CD14-positive monocyte (primary cell): Measurements from ENCODE around the gene TJP3. TPM values are rescaled to one million over a fixed set of nuclear protein-coding genes. Genes with fewer than 3 reads are reported as not detected.

Experiments
- DNase-seq, 3 donors: peaks; one replicate each; pipeline ENCODE4 v3.0.0-alpha.2; 2011 to 2022
- H2AFZ ChIP-seq: 2 replicates; pipeline ENCODE4 v1.6.0; 2012; ENCODE audit warnings: mild to moderate bottlenecking, low read depth, low read length, inconsistent platforms; ENCODE audit not compliant: insufficient read depth, poor library complexity, severe bottlenecking
- H3K27ac ChIP-seq, 2 donors: 1 replicate in 1 of 2; 2 replicates in 1 of 2; pipeline ENCODE4 v1.5.1; 2012 to 2013; ENCODE audit warnings: low read length in 2 of 2, control low read depth in 1 of 2, inconsistent platforms in 1 of 2, low read depth in 1 of 2, mild to moderate bottlenecking in 1 of 2
- H3K27me3 ChIP-seq, 2 donors: one replicate each; pipeline versions ENCODE4 v1.6.0 to v1.6.1; 2011 to 2013; ENCODE audit warnings: low read length in 2 of 2; ENCODE audit not compliant: control insufficient read depth in 2 of 2, insufficient read depth in 2 of 2
- H3K36me3 ChIP-seq, 2 donors: replicated peaks in 1 of 2; 1 replicate in 1 of 2; 2 replicates in 1 of 2; pipeline versions ENCODE4 v1.5.1 to v1.6.1; 2012 to 2013; ENCODE audit warnings: low read length in 2 of 2, control low read depth in 1 of 2, inconsistent platforms in 1 of 2, mild to moderate bottlenecking in 1 of 2; ENCODE audit not compliant: insufficient read depth in 2 of 2, control insufficient read depth in 1 of 2
- H3K4me1 ChIP-seq, 2 donors: 1 replicate in 1 of 2; 2 replicates in 1 of 2; pipeline versions ENCODE4 v1.5.1 to v1.6.1; 2012 to 2013; ENCODE audit warnings: low read length in 2 of 2, control low read depth in 1 of 2, inconsistent platforms in 1 of 2, mild to moderate bottlenecking in 1 of 2, moderate library complexity in 1 of 2; ENCODE audit not compliant: insufficient read depth in 2 of 2, control insufficient read depth in 1 of 2
- H3K4me2 ChIP-seq: replicated peaks from 2 replicates; pipeline ENCODE3; 2012; ENCODE audit warnings: low read length, moderate library complexity, mild to moderate bottlenecking; ENCODE audit not compliant: poor library complexity, severe bottlenecking; ENCODE audit errors: extremely low read depth
- H3K4me3 ChIP-seq, 3 experiments: fragments of 200-600 bp in 1 of 3; sonication (generic) in 1 of 3; replicated peaks in 1 of 3; 1 replicate in 2 of 3; 2 replicates in 1 of 3; pipeline ENCODE4 v1.5.1; 2011 to 2013; ENCODE audit warnings: low read length in 3 of 3, mild to moderate bottlenecking in 3 of 3, control low read depth in 2 of 3, low read depth in 2 of 3, inconsistent platforms in 1 of 3, moderate library complexity in 1 of 3
- H3K79me2 ChIP-seq: 2 replicates; pipeline ENCODE4 v1.6.0; 2012; ENCODE audit warnings: mild to moderate bottlenecking, control low read depth, inconsistent platforms, low read length, moderate library complexity; ENCODE audit not compliant: insufficient read depth
- H3K9ac ChIP-seq: 2 replicates; pipeline ENCODE4 v1.6.0; 2017; ENCODE audit warnings: low read length, mild to moderate bottlenecking; ENCODE audit not compliant: insufficient read depth, poor library complexity, severe bottlenecking
- H3K9me3 ChIP-seq, 2 donors: replicated peaks in 1 of 2; 1 replicate in 1 of 2; 2 replicates in 1 of 2; pipeline versions ENCODE4 v1.5.1 to v1.6.1; 2012 to 2013; ENCODE audit warnings: low read length in 2 of 2, control low read depth in 1 of 2; ENCODE audit not compliant: control insufficient read depth in 1 of 2, insufficient read depth in 1 of 2
- H4K20me1 ChIP-seq: 2 replicates; pipeline ENCODE4 v1.6.0; 2012; ENCODE audit warnings: mild to moderate bottlenecking, low read length, control low read depth, moderate library complexity; ENCODE audit not compliant: insufficient read depth
- H3K27ac Mint-ChIP-seq, 7 donors: one replicate each; pipeline ENCODE4 v1.8.0; 2020; ENCODE audit warnings: mild to moderate bottlenecking in 7 of 7, mixed read lengths in 7 of 7, moderate library complexity in 6 of 7, inconsistent platforms in 2 of 7
- H3K27me3 Mint-ChIP-seq, 3 donors: one replicate each; pipeline ENCODE4 v1.8.0; 2021 to 2022; ENCODE audit warnings: low read depth in 3 of 3, mild to moderate bottlenecking in 3 of 3, mixed read lengths in 3 of 3, moderate library complexity in 3 of 3, inconsistent platforms in 1 of 3
- H3K36me3 Mint-ChIP-seq, 2 donors: one replicate each; pipeline ENCODE4 v1.8.0; 2020; ENCODE audit warnings: mixed read lengths in 2 of 2, inconsistent platforms in 1 of 2, mild to moderate bottlenecking in 1 of 2
- H3K4me1 Mint-ChIP-seq: one replicate; pipeline ENCODE4 v1.8.0; 2020; ENCODE audit warnings: mild to moderate bottlenecking, mixed read lengths
- H3K4me3 Mint-ChIP-seq, 2 donors: one replicate each; pipeline ENCODE4 v1.8.0; 2020; ENCODE audit warnings: mild to moderate bottlenecking in 2 of 2, mixed read lengths in 2 of 2, moderate library complexity in 1 of 2
- H3K9me3 Mint-ChIP-seq, 7 donors: one replicate each; pipeline ENCODE4 v1.8.0; 2020 to 2022; ENCODE audit warnings: mixed read lengths in 7 of 7, mild to moderate bottlenecking in 6 of 7, moderate library complexity in 6 of 7, inconsistent platforms in 2 of 7
- WGBS: methylation state at CpG from one replicate; pipeline ENCODE4 v1.1.5; 2013; ENCODE audit warnings: missing lambda C conversion rate; ENCODE audit not compliant: insufficient coverage; 5-methylcytosine and 5-hydroxymethylcytosine counted together
- intact Hi-C, 2 donors: fragments of 100-400 bp; cut with micrococcal nuclease; formaldehyde crosslinking; loops; one replicate each; pipeline versions ENCODE4 v1.15.0 to v1.15.1; 2023
- polyA plus RNA-seq, 3 donors: library from polyadenylated mRNA; depleted of rRNA in 1 of 3; unstranded in 2 of 3; stranded (reverse) in 1 of 3; fragments of 300-500 nt in 2 of 3; fragments of >200 nt in 1 of 3; fragmentation: Illumina TruSeq in 2 of 3; gene quantifications; 1 replicate in 2 of 3; 2 replicates in 1 of 3; pipeline ENCODE4 v1.2.3, GENCODE V29; 2012 to 2021
- TF ChIP-seq, protein P1 (sequence below): fragments of 200-600 bp; IDR thresholded peaks from one replicate; pipeline ENCODE4 v1.8.0; 2022; ENCODE audit warnings: antibody characterized with exemption, mild to moderate bottlenecking

TJP3 gene
- polyA plus RNA-seq, 3 donors: 0.01 TPM; not detected in 2

DNA sequence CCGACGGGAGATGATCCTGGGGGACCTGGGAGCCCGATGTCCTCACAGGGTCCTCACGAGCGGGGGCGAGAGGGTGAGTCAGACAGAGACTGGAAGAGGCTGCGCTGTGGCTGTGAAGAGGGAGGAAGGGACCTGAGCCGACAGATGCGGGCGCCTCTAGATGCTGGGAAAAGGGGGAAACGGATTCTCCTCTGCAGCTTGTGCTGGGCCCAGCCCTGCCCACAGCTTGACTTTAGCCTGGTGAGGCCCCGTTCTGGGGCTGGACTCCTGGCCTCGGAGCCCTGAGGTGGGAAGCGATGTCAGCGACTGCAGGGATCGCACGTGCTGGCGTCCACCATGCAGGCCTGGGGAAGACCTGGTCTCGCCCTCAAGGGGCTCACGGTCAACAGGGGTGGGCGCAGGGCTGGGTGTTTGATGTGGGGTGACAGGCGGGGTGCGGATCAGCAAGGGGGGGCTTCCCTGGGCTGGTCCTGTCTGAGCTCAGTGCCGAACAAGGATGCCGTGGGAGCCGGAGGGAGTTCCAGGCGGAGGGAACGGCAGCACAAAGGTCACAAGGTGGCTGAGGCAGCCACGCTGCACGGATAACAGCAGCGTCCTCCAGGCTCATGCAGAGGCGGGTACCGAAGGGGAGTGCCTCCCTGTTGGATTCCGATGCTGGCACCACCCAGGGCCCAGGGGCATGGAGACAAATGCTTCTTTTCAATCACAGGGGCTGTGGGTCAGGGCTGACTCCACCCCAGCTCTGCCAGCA lies 39.7 kb upstream of the TJP3 start:
- H2AFZ ChIP-seq: no peak overlapping the region
- peaks cover 11% of the 10 kb centered on the region for H3K79me2 ChIP-seq
- peak overlapping the region in 1 of 7 donors; percentile 66 for H3K27ac Mint-ChIP-seq
- TF ChIP-seq, protein P1, sequence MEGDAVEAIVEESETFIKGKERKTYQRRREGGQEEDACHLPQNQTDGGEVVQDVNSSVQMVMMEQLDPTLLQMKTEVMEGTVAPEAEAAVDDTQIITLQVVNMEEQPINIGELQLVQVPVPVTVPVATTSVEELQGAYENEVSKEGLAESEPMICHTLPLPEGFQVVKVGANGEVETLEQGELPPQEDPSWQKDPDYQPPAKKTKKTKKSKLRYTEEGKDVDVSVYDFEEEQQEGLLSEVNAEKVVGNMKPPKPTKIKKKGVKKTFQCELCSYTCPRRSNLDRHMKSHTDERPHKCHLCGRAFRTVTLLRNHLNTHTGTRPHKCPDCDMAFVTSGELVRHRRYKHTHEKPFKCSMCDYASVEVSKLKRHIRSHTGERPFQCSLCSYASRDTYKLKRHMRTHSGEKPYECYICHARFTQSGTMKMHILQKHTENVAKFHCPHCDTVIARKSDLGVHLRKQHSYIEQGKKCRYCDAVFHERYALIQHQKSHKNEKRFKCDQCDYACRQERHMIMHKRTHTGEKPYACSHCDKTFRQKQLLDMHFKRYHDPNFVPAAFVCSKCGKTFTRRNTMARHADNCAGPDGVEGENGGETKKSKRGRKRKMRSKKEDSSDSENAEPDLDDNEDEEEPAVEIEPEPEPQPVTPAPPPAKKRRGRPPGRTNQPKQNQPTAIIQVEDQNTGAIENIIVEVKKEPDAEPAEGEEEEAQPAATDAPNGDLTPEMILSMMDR: no peak
- H3K9me3 Mint-ChIP-seq: peaks cover 0 to 2% (median 0%) of the 10 kb centered on the region in 7 donors
- H3K27ac ChIP-seq: no peak overlapping the region
- no peak overlapping the region for H3K4me3 Mint-ChIP-seq
- DNase-seq: no peak
- intact Hi-C loops: loop anchor here (5.0 kb wide), 2 partner anchors 39 to 154 kb away; partner anchors contain the start of gene TJP3 (in 2 of the 2)
- H3K36me3 ChIP-seq: peaks cover 20 to 37% of the 10 kb centered on the region in 2 donors
- H3K4me2 ChIP-seq: no peak overlapping the region
- H3K4me1 ChIP-seq: peaks cover 21 to 25% of the 10 kb centered on the region in 2 donors
- H3K9ac ChIP-seq: no peak overlapping the region
- H3K4me3 ChIP-seq: no peak overlapping the region
- H3K9me3 ChIP-seq: no peaks in the 10 kb centered on the region
- peaks cover 3 to 18% of the 10 kb centered on the region in 2 donors for H3K27me3 ChIP-seq
- peaks cover 13 to 29% (median 20%) of the 10 kb centered on the region in 3 donors for H3K27me3 Mint-ChIP-seq
- 96% methylated on average over 32 of the region's 34 CpGs for WGBS
- peaks cover 98% of the 10 kb centered on the region for H4K20me1 ChIP-seq
- peaks cover 23% of the 10 kb centered on the region for H3K4me1 Mint-ChIP-seq
- peaks cover 36 to 50% of the 10 kb centered on the region in 2 donors for H3K36me3 Mint-ChIP-seq

DNA sequence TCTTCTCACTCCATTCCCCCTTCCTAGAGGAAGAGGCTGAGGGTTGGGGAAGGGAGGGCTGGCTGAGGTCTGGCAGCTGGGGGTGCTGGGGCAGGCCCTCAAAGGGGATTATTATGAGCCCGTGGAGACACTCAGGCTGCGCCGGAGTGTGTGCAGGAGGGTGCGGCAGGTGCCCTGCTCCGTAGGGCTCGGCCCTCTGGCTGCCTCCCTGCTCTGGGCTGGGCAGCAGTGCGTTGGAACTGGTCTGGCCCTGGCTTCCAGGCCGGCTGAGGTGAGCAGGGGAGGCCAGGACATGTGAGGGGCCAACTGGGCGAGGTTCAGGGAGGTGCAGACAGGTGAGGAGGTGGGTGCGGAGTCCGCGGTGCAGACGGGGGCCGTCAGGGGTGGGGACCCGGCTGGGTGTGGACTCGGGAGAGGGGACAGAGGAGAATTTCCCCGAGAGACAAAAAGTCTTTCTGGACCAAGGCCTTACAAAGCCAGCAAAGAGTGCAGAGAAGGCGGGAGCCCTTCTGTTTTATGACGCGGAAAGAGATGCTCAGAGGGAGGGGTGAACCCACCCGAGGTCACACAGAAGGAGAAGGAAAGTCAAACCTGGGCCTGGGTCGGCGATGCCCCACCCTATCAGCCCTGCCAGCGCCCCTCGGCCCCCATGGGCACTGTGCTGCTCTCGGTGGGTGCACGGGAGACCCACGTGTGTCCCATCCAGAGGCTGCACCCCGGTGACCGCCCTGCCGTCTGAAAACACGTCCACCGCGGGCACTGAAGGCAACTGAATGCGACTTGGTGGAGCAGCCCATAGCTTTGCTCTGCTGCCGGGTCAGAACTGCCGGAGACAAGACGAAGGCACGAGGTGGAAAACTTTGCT lies 38.9 kb upstream of the TJP3 start:
- Histone ChIP-seq H3K79me2 (peaks cover 11% of the 10 kb centered on the region), H3K27ac (no peak overlapping the region), H3K27me3 (peaks cover 3 to 18% of the 10 kb centered on the region in 2 donors), H3K9me3 (no peaks in the 10 kb centered on the region), H4K20me1 (peaks cover 98% of the 10 kb centered on the region), H3K36me3 (peaks cover 12 to 28% of the 10 kb centered on the region in 2 donors), H3K4me1 (peaks cover 21 to 25% of the 10 kb centered on the region in 2 donors), H3K4me3 (no peak overlapping the region), H3K4me2 (no peak overlapping the region), H3K9ac (no peak overlapping the region), H2AFZ (no peak overlapping the region)
- no peak for DNase-seq
- no peak overlapping the region for H3K4me3 Mint-ChIP-seq
- 89% methylated on average over 34 of the region's 39 CpGs for WGBS
- H3K4me1 Mint-ChIP-seq: peaks cover 24% of the 10 kb centered on the region
- peaks cover 29 to 46% of the 10 kb centered on the region in 2 donors for H3K36me3 Mint-ChIP-seq
- intact Hi-C loops: loop anchor here (5.0 kb wide), 2 partner anchors 38 to 153 kb away; partner anchors contain the start of gene TJP3 (in 2 of the 2)
- peaks cover 13 to 29% (median 20%) of the 10 kb centered on the region in 3 donors for H3K27me3 Mint-ChIP-seq
- peaks cover 0 to 2% (median 0%) of the 10 kb centered on the region in 7 donors for H3K9me3 Mint-ChIP-seq
- TF ChIP-seq, protein P1: no peak
- H3K27ac Mint-ChIP-seq: no peak overlapping the region
